Measurements from ENCODE around the gene FZD1.

GRCh38 chr7:91310830-91311460 lies 46.7 kb downstream of the FZD1 start:
- TF ChIP-seq, protein P1, sequence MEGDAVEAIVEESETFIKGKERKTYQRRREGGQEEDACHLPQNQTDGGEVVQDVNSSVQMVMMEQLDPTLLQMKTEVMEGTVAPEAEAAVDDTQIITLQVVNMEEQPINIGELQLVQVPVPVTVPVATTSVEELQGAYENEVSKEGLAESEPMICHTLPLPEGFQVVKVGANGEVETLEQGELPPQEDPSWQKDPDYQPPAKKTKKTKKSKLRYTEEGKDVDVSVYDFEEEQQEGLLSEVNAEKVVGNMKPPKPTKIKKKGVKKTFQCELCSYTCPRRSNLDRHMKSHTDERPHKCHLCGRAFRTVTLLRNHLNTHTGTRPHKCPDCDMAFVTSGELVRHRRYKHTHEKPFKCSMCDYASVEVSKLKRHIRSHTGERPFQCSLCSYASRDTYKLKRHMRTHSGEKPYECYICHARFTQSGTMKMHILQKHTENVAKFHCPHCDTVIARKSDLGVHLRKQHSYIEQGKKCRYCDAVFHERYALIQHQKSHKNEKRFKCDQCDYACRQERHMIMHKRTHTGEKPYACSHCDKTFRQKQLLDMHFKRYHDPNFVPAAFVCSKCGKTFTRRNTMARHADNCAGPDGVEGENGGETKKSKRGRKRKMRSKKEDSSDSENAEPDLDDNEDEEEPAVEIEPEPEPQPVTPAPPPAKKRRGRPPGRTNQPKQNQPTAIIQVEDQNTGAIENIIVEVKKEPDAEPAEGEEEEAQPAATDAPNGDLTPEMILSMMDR (conservative IDR thresholded peaks at IDR 0.05; ENCODE audit: low read depth, low read length), result no peak
- TF ChIP-seq EZH2phosphoT487 (IDR thresholded peaks at IDR 0.05; ENCODE audit: borderline replicate concordance, low read length) (no peak), EZH2 (IDR thresholded peaks at IDR 0.05; ENCODE audit: low read length, unreplicated experiment) (no peak)
